ENCODE results near the gene COL4A1. TPM values are rescaled to one million over a fixed set of nuclear protein-coding genes. Genes with fewer than 3 reads are reported as not detected.

Gene COL4A1
- total RNA-seq, 1 donor from 2014 or later, result 2,489 TPM

GRCh38 chr13:110125613-110126272, 181.2 kb downstream of the COL4A1 start:
- Mint-ChIP-seq H3K36me3 (ENCODE audit: low read depth, unreplicated experiment) (no peaks in the 10 kb centered on the region), H3K4me3 (ENCODE audit: unreplicated experiment) (peak overlapping the region; percentile 69), H3K27me3 (ENCODE audit: low read depth, unreplicated experiment) (no peaks in the 10 kb centered on the region), H3K9me3 (ENCODE audit: unreplicated experiment) (peaks cover 2% of the 10 kb centered on the region), H3K4me1 (ENCODE audit: low read depth, unreplicated experiment) (peaks cover 47% of the 10 kb centered on the region), H3K27ac (ENCODE audit: unreplicated experiment) (peak overlapping the region; percentile 73)
- Histone ChIP-seq H3K4me1 (ENCODE audit: insufficient read depth, low read length) (peaks cover 69% of the 10 kb centered on the region), H3K27me3 (ENCODE audit: insufficient read depth, low read length) (no peaks in the 10 kb centered on the region), H3K9ac (ENCODE audit: low read length) (peak overlapping the region; percentile 75), H3K79me2 (ENCODE audit: insufficient read depth, low read length) (no peaks in the 10 kb centered on the region), H4K20me1 (ENCODE audit: insufficient read depth, low read length) (no peaks in the 10 kb centered on the region), H2AFZ (ENCODE audit: low read depth, low read length) (no peak overlapping the region), H3K4me2 (ENCODE audit: low read length) (peak overlapping the region; percentile 71), H3K27ac (ENCODE audit: low read depth, low read length) (peak overlapping the region; percentile 91), H3K36me3 (ENCODE audit: insufficient read depth, low read length) (no peaks in the 10 kb centered on the region), H3K4me3 (ENCODE audit: insufficient read depth, low read depth, low read length) (peak overlapping the region; percentile 18), H3K9me3 (ENCODE audit: insufficient read depth, low read depth, low read length) (no peaks in the 10 kb centered on the region)
- FAIRE-seq (no peak), DNase-seq (ENCODE audit: low read depth) (no peak)
- TF ChIP-seq EZH2 (IDR thresholded peaks at IDR 0.05; ENCODE audit: insufficient read depth, low read length) (no peak), CTCF (IDR thresholded peaks at IDR 0.05; ENCODE audit: insufficient read depth, low read depth, low read length) (no peak)

DNA sequence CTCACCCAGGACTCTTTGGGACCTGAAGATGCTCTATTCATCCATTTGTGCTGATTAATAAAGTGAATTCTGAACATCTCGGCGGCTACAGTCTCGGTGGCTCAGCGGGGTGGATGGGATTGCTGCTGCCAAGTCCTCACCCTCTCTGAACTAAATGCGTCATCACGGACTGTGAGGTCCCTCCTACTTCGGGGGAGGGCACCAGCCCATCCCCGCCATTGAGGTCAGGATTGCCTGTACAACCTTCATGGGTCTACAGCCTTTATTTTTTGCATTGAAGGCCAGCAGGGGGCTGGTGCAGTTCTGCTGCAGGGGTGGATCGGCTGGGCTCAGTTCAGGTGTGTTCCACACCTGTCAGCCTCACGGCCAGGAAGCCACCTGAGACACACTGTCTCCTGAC, 181.8 kb downstream of the COL4A1 start:
- DNase-seq (ENCODE audit: low read depth), result peak; percentile 51
- Mint-ChIP-seq H3K9me3 (ENCODE audit: unreplicated experiment) (peaks cover 2% of the 10 kb centered on the region), H3K4me3 (ENCODE audit: unreplicated experiment) (no peak overlapping the region), H3K36me3 (ENCODE audit: low read depth, unreplicated experiment) (no peaks in the 10 kb centered on the region), H3K27ac (ENCODE audit: unreplicated experiment) (no peak overlapping the region), H3K27me3 (ENCODE audit: low read depth, unreplicated experiment) (no peaks in the 10 kb centered on the region), H3K4me1 (ENCODE audit: low read depth, unreplicated experiment) (peaks cover 47% of the 10 kb centered on the region)
- H3K4me3 ChIP-seq (ENCODE audit: insufficient read depth, low read depth, low read length), result no peak overlapping the region
- TF ChIP-seq EZH2 (IDR thresholded peaks at IDR 0.05; ENCODE audit: insufficient read depth, low read length) (no peak), CTCF (IDR thresholded peaks at IDR 0.05; ENCODE audit: insufficient read depth, low read depth, low read length) (no peak)
- no peak for FAIRE-seq
- no peaks in the 10 kb centered on the region for H4K20me1 ChIP-seq (ENCODE audit: insufficient read depth, low read length)
- peaks cover 70% of the 10 kb centered on the region for H3K4me1 ChIP-seq (ENCODE audit: insufficient read depth, low read length)
- no peaks in the 10 kb centered on the region for H3K27me3 ChIP-seq (ENCODE audit: insufficient read depth, low read length)
- H3K4me2 ChIP-seq (ENCODE audit: low read length), result peak overlapping the region; percentile 71
- no peak overlapping the region for H2AFZ ChIP-seq (ENCODE audit: low read depth, low read length)
- H3K9me3 ChIP-seq (ENCODE audit: insufficient read depth, low read depth, low read length), result no peaks in the 10 kb centered on the region
- H3K79me2 ChIP-seq (ENCODE audit: insufficient read depth, low read length), result no peaks in the 10 kb centered on the region
- H3K9ac ChIP-seq (ENCODE audit: low read length), result peak overlapping the region; percentile 75
- H3K27ac ChIP-seq (ENCODE audit: low read depth, low read length), result peak overlapping the region; percentile 91
- no peaks in the 10 kb centered on the region for H3K36me3 ChIP-seq (ENCODE audit: insufficient read depth, low read length)
